Subcutaneous adipose tissue (tissue), 4 donors: ENCODE measurements around the gene KSR2. TPM values are rescaled to one million over a fixed set of nuclear protein-coding genes. Genes with fewer than 3 reads are reported as not detected.

Experiments
- total RNA-seq, 4 donors: library from RNA; depleted of rRNA; stranded (reverse); fragments of >200 nt; gene quantifications; one replicate each; pipeline ENCODE4 v1.1.0, GENCODE V29; 2016
- TF ChIP-seq, protein P1 (sequence below): fragments of 450-650 bp; IDR thresholded peaks from one replicate; pipeline ENCODE4 v1.5.1; 2016; ENCODE audit warnings: low read depth, mild to moderate bottlenecking, control low read depth, antibody characterized with exemption, moderate library complexity

Gene KSR2
- total RNA-seq, 4 donors from 2014 or later = under 0.01 TPM; not detected in 1

GRCh38 chr12:117545216-117545615 lies 423.6 kb downstream of the KSR2 start:
- TF ChIP-seq, protein P1, sequence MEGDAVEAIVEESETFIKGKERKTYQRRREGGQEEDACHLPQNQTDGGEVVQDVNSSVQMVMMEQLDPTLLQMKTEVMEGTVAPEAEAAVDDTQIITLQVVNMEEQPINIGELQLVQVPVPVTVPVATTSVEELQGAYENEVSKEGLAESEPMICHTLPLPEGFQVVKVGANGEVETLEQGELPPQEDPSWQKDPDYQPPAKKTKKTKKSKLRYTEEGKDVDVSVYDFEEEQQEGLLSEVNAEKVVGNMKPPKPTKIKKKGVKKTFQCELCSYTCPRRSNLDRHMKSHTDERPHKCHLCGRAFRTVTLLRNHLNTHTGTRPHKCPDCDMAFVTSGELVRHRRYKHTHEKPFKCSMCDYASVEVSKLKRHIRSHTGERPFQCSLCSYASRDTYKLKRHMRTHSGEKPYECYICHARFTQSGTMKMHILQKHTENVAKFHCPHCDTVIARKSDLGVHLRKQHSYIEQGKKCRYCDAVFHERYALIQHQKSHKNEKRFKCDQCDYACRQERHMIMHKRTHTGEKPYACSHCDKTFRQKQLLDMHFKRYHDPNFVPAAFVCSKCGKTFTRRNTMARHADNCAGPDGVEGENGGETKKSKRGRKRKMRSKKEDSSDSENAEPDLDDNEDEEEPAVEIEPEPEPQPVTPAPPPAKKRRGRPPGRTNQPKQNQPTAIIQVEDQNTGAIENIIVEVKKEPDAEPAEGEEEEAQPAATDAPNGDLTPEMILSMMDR = no peak

- TF ChIP-seq, protein P1 = no peak
Measured at GRCh38 chr12:117540011-117540410, 428.8 kb downstream of the KSR2 start.

GRCh38 chr12:117538926-117539325 lies 429.9 kb downstream of the KSR2 start:
- TF ChIP-seq, protein P1 = no peak

- TF ChIP-seq, protein P1 = no peak
Measured at GRCh38 chr12:117538032-117538690, 430.6 kb downstream of the KSR2 start.

DNA sequence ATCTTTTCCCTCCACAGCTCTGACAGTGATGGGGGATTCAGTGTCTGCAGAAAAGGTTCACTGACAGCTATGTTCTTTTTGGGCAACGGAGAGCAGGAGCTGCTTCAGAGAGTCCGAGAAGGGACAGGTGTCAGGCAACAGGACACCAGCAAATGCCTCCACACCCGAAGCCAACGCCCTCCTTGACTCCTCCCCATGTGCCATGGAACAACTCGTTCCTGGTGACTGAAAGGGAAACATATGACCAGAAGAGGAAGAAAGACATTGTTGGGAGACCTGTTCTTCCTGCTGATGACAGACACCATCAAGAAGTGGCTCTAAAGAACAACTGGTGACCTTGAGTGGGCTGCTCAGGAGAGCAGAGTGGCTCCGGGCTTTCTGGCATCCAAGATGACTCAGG lies 435.1 kb downstream of the KSR2 start:
- TF ChIP-seq, protein P1 = no peak

GRCh38 chr12:117530796-117531195 lies 438.0 kb downstream of the KSR2 start:
- TF ChIP-seq, protein P1 = no peak

GRCh38 chr12:117528538-117528937 lies 440.3 kb downstream of the KSR2 start:
- TF ChIP-seq, protein P1 = no peak
